LNCAP (cell line): ENCODE results near the gene ADD2.

Experiments
- TF ChIP-seq, protein P1 (sequence below): fragments of 450-650 bp; IDR thresholded peaks from 2 replicates; pipeline ENCODE4 v1.5.1; 2017; ENCODE audit warnings: mild to moderate bottlenecking

ADD2 gene

GRCh38 chr2:70615222-70615621, 152.8 kb downstream of the ADD2 start:
- TF ChIP-seq, protein P1, sequence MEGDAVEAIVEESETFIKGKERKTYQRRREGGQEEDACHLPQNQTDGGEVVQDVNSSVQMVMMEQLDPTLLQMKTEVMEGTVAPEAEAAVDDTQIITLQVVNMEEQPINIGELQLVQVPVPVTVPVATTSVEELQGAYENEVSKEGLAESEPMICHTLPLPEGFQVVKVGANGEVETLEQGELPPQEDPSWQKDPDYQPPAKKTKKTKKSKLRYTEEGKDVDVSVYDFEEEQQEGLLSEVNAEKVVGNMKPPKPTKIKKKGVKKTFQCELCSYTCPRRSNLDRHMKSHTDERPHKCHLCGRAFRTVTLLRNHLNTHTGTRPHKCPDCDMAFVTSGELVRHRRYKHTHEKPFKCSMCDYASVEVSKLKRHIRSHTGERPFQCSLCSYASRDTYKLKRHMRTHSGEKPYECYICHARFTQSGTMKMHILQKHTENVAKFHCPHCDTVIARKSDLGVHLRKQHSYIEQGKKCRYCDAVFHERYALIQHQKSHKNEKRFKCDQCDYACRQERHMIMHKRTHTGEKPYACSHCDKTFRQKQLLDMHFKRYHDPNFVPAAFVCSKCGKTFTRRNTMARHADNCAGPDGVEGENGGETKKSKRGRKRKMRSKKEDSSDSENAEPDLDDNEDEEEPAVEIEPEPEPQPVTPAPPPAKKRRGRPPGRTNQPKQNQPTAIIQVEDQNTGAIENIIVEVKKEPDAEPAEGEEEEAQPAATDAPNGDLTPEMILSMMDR, result no peak

GRCh38 chr2:70613521-70613920, 154.5 kb downstream of the ADD2 start:
- TF ChIP-seq, protein P1, result no peak

DNA sequence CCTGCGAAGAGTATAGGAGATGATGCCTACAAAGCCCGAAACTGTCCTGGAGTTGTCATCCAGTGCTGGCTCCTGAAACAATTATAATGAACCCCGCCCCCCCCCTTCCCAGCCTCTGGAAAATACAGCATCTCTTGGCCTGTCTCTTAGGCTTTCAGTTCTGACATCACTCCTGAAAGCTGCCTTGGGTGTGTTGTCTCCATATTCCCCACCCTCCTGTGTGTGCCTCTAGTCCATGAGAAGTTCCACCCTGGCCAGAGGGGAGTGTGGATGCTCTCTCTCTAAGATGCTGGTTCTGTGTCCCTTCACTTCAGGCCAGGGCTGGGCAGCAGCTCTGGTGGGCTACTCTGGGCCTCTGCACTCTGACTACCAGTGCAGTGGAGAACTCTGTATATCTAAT, 155.4 kb downstream of the ADD2 start:
- TF ChIP-seq, protein P1, result no peak

GRCh38 chr2:70608373-70608772, 159.6 kb downstream of the ADD2 start:
- TF ChIP-seq, protein P1, result no peak

DNA sequence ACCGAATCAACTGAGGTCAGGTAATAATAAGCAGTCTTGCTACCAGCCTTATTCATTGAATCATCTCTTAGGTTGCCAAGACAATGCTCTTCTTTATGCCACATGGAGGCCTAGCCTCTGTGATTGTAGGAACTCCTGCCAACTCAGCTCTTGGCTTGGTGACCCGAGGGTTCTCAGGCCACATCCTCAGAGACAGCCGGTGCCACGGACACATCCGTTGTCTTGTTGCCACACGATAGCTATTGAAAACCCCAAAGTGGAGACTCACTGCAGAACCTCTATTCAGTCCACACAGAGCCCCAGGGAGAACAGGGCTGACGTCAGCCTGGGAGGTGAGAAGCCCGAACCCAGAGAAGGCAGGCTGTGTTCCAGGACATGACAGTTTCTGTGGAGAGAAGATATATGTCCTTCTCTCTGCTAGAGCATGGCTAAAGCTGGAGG, 160.9 kb downstream of the ADD2 start:
- TF ChIP-seq, protein P1, result no peak
